Pancreas (tissue), 10 donors: ENCODE measurements around the gene TANGO2. TPM values are rescaled to one million over a fixed set of nuclear protein-coding genes. Genes with fewer than 3 reads are reported as not detected.

Experiments used
- ATAC-seq, 4 donors: fragments of 200-7000 bp; cut with Tn5 transposase; one replicate each; pipeline versions ENCODE4 v1.8.0 to v1.9.1; 2020; ENCODE audit warnings: mild to moderate bottlenecking in 4 of 4, moderate library complexity in 4 of 4
- DNase-seq, 6 donors: peaks; one replicate each; pipeline ENCODE4 v3.0.0-alpha.2; 2020
- FAIRE-seq: peaks from 2 replicates; lab custom pipeline; 2012; peaks lifted over from hg19 to GRCh38; lab: Jason Lieb, UNC
- H3K27ac ChIP-seq, 4 donors: fragments of 200-600 bp; sonication (generic); 1 replicate in 3 of 4; 2 replicates in 1 of 4; pipeline versions ENCODE4 v1.5.0 to v1.8.0; 2020
- H3K27me3 ChIP-seq, 4 donors: fragments of 200-600 bp; one replicate each; pipeline ENCODE4 v1.8.0; 2021
- H3K36me3 ChIP-seq, 3 donors: fragments of 200-600 bp; sonication (generic) in 1 of 3; one replicate each; pipeline versions ENCODE4 v1.5.0 to v1.8.0; 2020 to 2021
- H3K4me1 ChIP-seq, 3 donors: fragments of 200-600 bp; one replicate each; pipeline ENCODE4 v1.8.0; 2021
- H3K4me3 ChIP-seq, 4 donors: fragments of 200-600 bp; sonication (generic) in 2 of 4; one replicate each; pipeline versions ENCODE4 v1.5.0 to v1.8.0; 2020 to 2021
- H3K9me3 ChIP-seq, 4 donors: fragments of 200-600 bp; one replicate each; pipeline ENCODE4 v1.8.0; 2021
- WGBS, 2 donors: extraction: QIAGEN DNeasy Blood & Tissue Kit; methylation state at CpG; one replicate each; pipeline ENCODE4 v1.1.7; 2013; 5-methylcytosine and 5-hydroxymethylcytosine counted together
- intact Hi-C, 3 donors: fragments of 100-400 bp; cut with DNase I; formaldehyde crosslinking; loops; one replicate each; pipeline versions ENCODE4 v1.11.1 to v1.14.2; 2022
- polyA plus RNA-seq, 2 donors: library from polyadenylated mRNA; stranded (reverse); fragments of 200-250 nt; gene quantifications; one replicate each; pipeline ENCODE4 v1.2.3, GENCODE V29; 2013
- total RNA-seq, 6 donors: library from RNA; stranded (reverse); fragmentation: NEBNext Ultra II Directional in 4 of 6; extraction: Animal tissue kit (Norgen Biotek cat#: 25700) in 4 of 6; gene quantifications; one replicate each; pipeline versions ENCODE4 v1.2.1 to v1.2.4, GENCODE V29; 2021 to 2023
- TF ChIP-seq, protein P1 (sequence below), 4 donors: fragments of 200-600 bp; sonication (generic) in 3 of 4; IDR thresholded peaks; one replicate each; pipeline versions ENCODE4 v1.5.0 to v1.8.0; 2021; ENCODE audit warnings: antibody characterized with exemption in 4 of 4
- donor health status: healthy with polysubstance abuse.
- donor health status: DM: no; HTN: no; CAD: no; lungs with moderate emphysema.
- donor health status: DM: no; HTN: no; CAD: no.
- donor health status: control.
- donor health status: control.
- donor health status: Bipolar disorder and iron deficiency.
- donor health status: DM: yes; HTN: yes; CAD: no.
- donor health status: DM: no; HTN: no; CAD: no.
- donor health status: DM: no; HTN: no; CAD: no.
- donor health status: DM: yes; HTN: yes; CAD: no.

TANGO2 gene
- total and polyA plus RNA-seq, 8 donors = 4.0 to 20.4 (median 11.5) TPM

DNA sequence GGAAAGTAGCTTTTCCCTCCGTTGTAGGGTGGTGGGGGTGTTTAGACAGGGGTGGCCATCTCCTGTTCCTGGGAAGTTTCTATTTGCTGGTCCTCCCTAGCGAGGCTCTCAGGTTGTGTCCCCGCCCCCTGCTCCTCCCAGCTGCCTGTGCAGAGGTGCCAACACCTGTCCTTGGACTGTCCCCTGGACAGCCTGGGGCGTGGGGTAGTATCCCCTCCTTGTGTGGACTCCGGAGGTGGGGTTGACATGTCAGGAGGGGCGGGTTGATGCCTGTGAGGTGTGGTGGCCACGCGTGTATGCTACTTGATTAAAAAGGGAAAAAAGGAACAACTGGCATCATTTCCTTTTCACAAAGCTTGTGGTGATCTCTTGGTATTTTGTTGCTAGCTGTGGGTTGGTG, 80.7 kb downstream of the TANGO2 start:
- H3K4me3 ChIP-seq = no peak overlapping the region
- no peaks in the 10 kb centered on the region for H3K27me3 ChIP-seq
- no peak overlapping the region for H3K27ac ChIP-seq
- TF ChIP-seq, protein P1, sequence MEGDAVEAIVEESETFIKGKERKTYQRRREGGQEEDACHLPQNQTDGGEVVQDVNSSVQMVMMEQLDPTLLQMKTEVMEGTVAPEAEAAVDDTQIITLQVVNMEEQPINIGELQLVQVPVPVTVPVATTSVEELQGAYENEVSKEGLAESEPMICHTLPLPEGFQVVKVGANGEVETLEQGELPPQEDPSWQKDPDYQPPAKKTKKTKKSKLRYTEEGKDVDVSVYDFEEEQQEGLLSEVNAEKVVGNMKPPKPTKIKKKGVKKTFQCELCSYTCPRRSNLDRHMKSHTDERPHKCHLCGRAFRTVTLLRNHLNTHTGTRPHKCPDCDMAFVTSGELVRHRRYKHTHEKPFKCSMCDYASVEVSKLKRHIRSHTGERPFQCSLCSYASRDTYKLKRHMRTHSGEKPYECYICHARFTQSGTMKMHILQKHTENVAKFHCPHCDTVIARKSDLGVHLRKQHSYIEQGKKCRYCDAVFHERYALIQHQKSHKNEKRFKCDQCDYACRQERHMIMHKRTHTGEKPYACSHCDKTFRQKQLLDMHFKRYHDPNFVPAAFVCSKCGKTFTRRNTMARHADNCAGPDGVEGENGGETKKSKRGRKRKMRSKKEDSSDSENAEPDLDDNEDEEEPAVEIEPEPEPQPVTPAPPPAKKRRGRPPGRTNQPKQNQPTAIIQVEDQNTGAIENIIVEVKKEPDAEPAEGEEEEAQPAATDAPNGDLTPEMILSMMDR (IDR thresholded peaks at IDR 0.05) = no peak
- 67 to 69% methylated on average over 8 of the region's 8 CpGs for WGBS, 2 donors
- no peak for ATAC-seq
- no peak for FAIRE-seq
- intact Hi-C loops = no loop called here
- H3K9me3 ChIP-seq = no peaks in the 10 kb centered on the region
- DNase-seq = peak in 2 of 6 donors; percentile 18 to 50
- H3K4me1 ChIP-seq = no peaks in the 10 kb centered on the region
- peaks cover 0 to 31% (median 11%) of the 10 kb centered on the region in 3 donors for H3K36me3 ChIP-seq

DNA sequence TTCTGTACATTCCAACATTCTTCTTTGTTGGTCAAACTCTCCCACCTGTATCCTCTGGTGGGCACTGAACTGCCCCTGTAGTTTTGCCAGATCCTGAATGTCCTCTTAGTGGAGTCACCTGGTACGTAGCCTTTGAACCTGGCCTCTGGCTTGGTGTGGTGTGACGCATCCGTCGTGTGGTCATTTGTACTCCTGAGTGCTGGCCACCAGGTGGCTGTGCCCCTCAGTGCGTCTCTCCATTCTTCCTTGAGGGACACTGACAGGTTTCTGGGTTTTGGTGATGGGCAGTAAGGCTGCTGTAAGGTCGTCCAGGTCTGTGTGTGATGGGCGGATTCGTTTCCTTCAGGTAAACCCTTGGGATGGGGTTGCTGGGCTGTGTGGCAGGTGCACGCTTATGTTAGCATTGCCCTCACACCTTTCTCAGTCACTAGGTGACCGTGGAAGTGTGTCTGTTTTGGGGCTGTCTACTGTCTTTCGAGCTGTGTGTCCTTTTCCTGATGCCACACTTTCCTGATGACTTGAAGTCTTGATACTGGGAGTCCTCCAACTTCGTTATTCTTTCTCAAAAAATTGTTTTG, 81.4 kb downstream of the TANGO2 start:
- Histone ChIP-seq H3K4me1 (no peaks in the 10 kb centered on the region), H3K4me3 (no peak overlapping the region), H3K27me3 (no peaks in the 10 kb centered on the region), H3K36me3 (peaks cover 0 to 33% (median 13%) of the 10 kb centered on the region in 3 donors), H3K27ac (no peak overlapping the region), H3K9me3 (no peaks in the 10 kb centered on the region)
- TF ChIP-seq, protein P1 (IDR thresholded peaks at IDR 0.05) = no peak
- ATAC-seq = no peak
- FAIRE-seq = no peak
- DNase-seq = peak in 2 of 6 donors; percentile 4 to 10
- 86 to 92% methylated on average over 12 of the region's 12 CpGs for WGBS, 2 donors
- intact Hi-C loops = no loop called here

DNA sequence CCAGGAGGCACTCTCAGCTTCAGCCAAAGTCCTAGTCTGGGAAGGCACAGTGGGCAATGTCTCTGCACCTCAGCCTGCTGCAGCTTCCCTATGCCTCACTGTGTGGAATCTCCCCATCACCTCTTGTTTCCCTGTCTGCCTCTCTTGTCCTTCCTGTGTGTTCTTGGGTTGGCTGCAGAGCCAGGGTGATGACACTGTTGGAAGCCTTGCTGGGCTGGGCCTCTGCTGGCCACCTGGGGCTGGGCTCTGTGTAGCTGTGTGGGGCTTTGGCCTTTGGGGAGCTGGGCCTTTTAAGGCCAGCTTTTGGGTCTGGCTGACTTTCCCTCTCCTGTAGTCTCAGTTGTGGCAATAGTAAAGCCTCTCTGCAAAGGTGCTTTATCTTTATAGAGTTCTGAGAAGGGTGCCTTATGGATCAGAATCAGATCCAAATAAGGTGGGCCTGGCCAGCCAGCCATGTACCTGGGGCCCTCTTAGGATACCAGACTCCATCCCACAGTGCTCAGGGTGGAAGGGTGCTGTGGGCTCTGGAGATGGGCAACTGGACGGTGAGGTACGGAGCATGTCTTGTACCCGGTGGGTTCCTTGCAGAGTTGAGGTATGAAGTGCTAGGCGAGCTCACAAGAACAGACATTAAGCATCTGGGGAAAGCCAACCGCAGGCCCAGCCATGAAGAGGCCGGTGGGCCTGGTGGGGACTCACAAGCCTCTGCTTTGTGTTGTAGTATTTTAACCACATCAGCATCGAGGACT, 84.7 kb downstream of the TANGO2 start:
- WGBS, 2 donors = 93 to 95% methylated on average over 7 of the region's 7 CpGs
- TF ChIP-seq, protein P1 (IDR thresholded peaks at IDR 0.05) = no peak
- Histone ChIP-seq H3K4me1 (no peaks in the 10 kb centered on the region), H3K9me3 (no peaks in the 10 kb centered on the region), H3K27me3 (no peaks in the 10 kb centered on the region), H3K36me3 (peaks cover 0 to 61% (median 40%) of the 10 kb centered on the region in 3 donors), H3K27ac (no peak overlapping the region), H3K4me3 (no peak overlapping the region)
- ATAC-seq = no peak
- FAIRE-seq = no peak
- intact Hi-C loops = no loop called here
- peak in 2 of 6 donors; percentile 4 to 25 for DNase-seq

DNA sequence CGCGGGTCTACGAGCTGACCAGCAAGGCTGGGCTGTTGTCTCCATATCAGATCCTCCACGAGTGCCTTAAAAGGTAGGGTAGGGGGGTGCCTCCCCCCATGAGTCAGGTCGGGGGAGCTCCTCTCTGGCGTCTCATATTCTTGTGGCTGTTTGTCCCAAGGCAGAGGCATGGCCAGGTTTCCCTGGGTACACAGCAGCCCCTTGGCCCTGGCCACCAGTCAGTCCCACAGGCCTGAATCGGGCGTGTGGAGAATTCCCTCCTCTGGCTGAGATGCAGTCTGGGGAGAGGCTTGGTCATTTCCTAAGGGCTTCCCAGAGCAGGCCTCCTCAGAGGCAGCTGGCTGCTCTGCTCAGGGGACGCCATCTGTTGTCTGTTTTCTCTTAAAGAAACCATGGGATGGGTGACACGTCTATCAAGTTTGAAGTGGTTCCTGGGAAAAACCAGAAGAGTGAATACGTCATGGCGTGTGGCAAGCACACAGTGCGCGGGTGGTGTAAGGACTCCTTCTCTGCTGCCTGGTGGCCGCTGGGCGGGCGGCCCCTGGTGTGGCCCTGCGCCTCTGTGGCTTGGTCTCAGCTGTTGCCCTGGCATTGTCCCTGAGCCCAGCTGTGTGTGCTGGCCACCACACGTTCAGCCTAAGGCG, 85.4 kb downstream of the TANGO2 start:
- DNase-seq = peak in 2 of 6 donors; percentile 20 to 24
- Histone ChIP-seq H3K9me3 (no peaks in the 10 kb centered on the region), H3K36me3 (peaks cover 0 to 56% (median 40%) of the 10 kb centered on the region in 3 donors), H3K27me3 (no peaks in the 10 kb centered on the region), H3K4me1 (peaks cover 0 to 4% (median 0%) of the 10 kb centered on the region in 3 donors), H3K4me3 (no peak overlapping the region), H3K27ac (no peak overlapping the region)
- TF ChIP-seq, protein P1 (IDR thresholded peaks at IDR 0.05) = no peak
- 87 to 88% methylated on average over 19 to 20 of the region's 20 CpGs for WGBS, 2 donors
- intact Hi-C loops = no loop called here
- no peak for ATAC-seq
- FAIRE-seq = no peak
